HEK293 (cell line): ENCODE data around the gene P2RY2.

Experiments used
- BCL11A ChIP-seq: fragments of 450-650 bp; formaldehyde crosslinking; IDR thresholded peaks from 2 replicates; pipeline ENCODE4 v1.5.1; 2016; ENCODE audit warnings: low read depth, missing biosample characterization, missing genetic modification characterization
- CTCF ChIP-seq: fragments of 450-650 bp; formaldehyde crosslinking; IDR thresholded peaks from 2 replicates; pipeline ENCODE4 v1.5.1; 2016; ENCODE audit warnings: missing biosample characterization, missing genetic modification characterization
- ZFHX2 ChIP-seq: fragments of 450-650 bp; formaldehyde crosslinking; conservative IDR thresholded peaks from 2 replicates; pipeline ENCODE4 v1.5.1; 2016; ENCODE audit warnings: missing biosample characterization, missing genetic modification characterization
- ZNF114 ChIP-seq: fragments of 450-650 bp; formaldehyde crosslinking; IDR thresholded peaks from 2 replicates; pipeline ENCODE4 v1.5.0; 2017; ENCODE audit warnings: missing biosample characterization, missing genetic modification characterization
- ZNF350 ChIP-seq: fragments of 450-650 bp; formaldehyde crosslinking; IDR thresholded peaks from 2 replicates; pipeline ENCODE4 v1.5.0; 2017; ENCODE audit warnings: missing biosample characterization, mild to moderate bottlenecking, missing genetic modification characterization
- ZNF561 ChIP-seq: fragments of 450-650 bp; IDR thresholded peaks from 2 replicates; pipeline ENCODE4 v1.5.1; 2018; ENCODE audit warnings: missing biosample characterization, missing genetic modification characterization, borderline replicate concordance
- ZNF670 ChIP-seq: fragments of 450-650 bp; formaldehyde crosslinking; IDR thresholded peaks from 2 replicates; pipeline ENCODE4 v1.5.1; 2016; ENCODE audit warnings: missing biosample characterization, missing genetic modification characterization, low read depth
- ZNF830 ChIP-seq: fragments of 450-650 bp; IDR thresholded peaks from 2 replicates; pipeline ENCODE4 v1.5.0; 2018; ENCODE audit warnings: missing biosample characterization, missing genetic modification characterization, low read depth, mild to moderate bottlenecking, moderate library complexity

- TF ChIP-seq CTCF (no peak), ZNF561 (no peak), ZNF350 (no peak), BCL11A (tag by site-specific recombination) (no peak), ZNF830 (no peak), ZFHX2 (tag by site-specific recombination) (no peak), ZNF670 (tag by site-specific recombination) (no peak), ZNF114 (tag by site-specific recombination) (no peak)
These were observed 54.0 kb downstream of the P2RY2 start, which contains the start of gene P2RY6 for GRCh38 chr11:73271936-73272679.
